Left ventricle myocardium superior (tissue), 1 donor: Measurements from ENCODE around the gene SMARCC1. TPM values are rescaled to one million over a fixed set of nuclear protein-coding genes. Genes with fewer than 3 reads are reported as not detected.

ENCODE experiments used
- ATAC-seq: fragments of 200-7000 bp; cut with Tn5 transposase; one replicate; pipeline ENCODE4 v1.9.1; 2020; ENCODE audit warnings: mild to moderate bottlenecking, moderate library complexity
- DNase-seq: peaks from one replicate; pipeline ENCODE4 v3.0.0-alpha.2; 2020
- intact Hi-C: fragments of 100-400 bp; cut with micrococcal nuclease; formaldehyde crosslinking; loops from one replicate; pipeline ENCODE4 v1.11.0; 2022
- total RNA-seq: library from RNA; stranded (reverse); fragmentation: NEBNext Ultra II Directional; extraction: Animal tissue kit (Norgen Biotek cat#: 25700); gene quantifications from one replicate; pipeline ENCODE4 v1.2.1, GENCODE V29; 2021
- donor health status: DM: no; HTN: yes; CAD: no; lungs with severe emphysema.

The SMARCC1 gene
- total RNA-seq, 1 donor from 2014 or later, result 27.0 TPM

- ATAC-seq (peak; percentile 79), DNase-seq (peak; percentile 61)
- intact Hi-C loops, result no loop called here
Observed at GRCh38 chr3:47578119-47578632, 203.5 kb downstream of the SMARCC1 start.

- DNase-seq (peak; percentile 42), ATAC-seq (peak; percentile 65)
- intact Hi-C loops, result no loop called here
Observed at GRCh38 chr3:47577583-47578118, 204.0 kb downstream of the SMARCC1 start.

- ATAC-seq (peak; percentile 66), DNase-seq (peak; percentile 33)
- intact Hi-C loops, result no loop called here
Observed at GRCh38 chr3:47573190-47574172, 208.2 kb downstream of the SMARCC1 start.

- DNase-seq (no peak), ATAC-seq (no peak)
- intact Hi-C loops, result no loop called here
Observed at GRCh38 chr3:47571391-47572175, 210.1 kb downstream of the SMARCC1 start.

- peak; percentile 23 for ATAC-seq
- no peak for DNase-seq
- intact Hi-C loops, result no loop called here
Observed at GRCh38 chr3:47568901-47569300, 212.8 kb downstream of the SMARCC1 start.

- intact Hi-C loops, result no loop called here
Observed at GRCh38 chr3:47567149-47567548, 214.5 kb downstream of the SMARCC1 start.

DNA sequence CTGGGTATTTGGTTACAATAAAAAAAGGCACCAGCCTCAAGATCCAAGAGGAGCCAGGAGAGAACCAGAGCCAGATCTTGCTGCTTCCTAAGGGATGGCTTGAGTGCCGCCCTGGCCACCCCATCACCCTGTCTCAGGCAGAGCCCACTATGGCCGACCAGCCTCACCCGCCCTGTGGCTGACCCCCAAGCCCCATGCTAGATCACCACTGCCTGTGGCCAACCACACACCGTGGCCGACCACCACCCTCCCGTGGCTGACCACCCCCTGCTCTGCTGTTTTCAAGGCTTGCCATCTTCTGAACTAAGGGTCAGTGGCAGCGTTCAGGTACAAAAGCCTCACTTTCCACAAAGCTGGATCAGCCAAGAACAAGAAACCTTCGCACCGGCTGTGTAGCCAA lies 215.0 kb downstream of the SMARCC1 start:
- ATAC-seq (no peak), DNase-seq (no peak)
- intact Hi-C loops, result no loop called here

More at GRCh38 chr3:47567149-47567548, 214.5 kb downstream of the SMARCC1 start:
- no peak for ATAC-seq
- DNase-seq, result no peak

GRCh38 chr3:47565734-47566550 lies 215.8 kb downstream of the SMARCC1 start:
- no peak for ATAC-seq
- intact Hi-C loops, result no loop called here
- no peak for DNase-seq

DNA sequence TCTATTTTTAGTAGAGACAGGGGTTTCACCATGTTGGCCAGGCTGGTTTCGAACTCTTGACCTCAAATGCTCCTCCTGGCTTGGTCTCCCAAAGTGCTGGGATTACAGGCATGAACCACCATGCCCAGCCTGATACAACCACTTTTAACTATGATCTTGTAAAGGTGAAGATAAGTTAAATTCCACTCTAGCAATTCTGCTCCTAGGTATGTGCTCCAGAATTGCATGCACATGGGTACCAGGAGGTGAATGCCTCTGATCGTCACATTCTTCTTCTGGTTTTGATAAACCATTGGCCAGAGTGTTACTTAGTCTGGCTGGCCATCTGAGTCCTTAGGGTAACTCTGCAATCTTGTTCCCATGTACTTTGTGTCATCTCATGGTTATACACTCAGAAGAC lies 225.3 kb downstream of the SMARCC1 start:
- intact Hi-C loops, result no loop called here
- no peak for ATAC-seq

DNA sequence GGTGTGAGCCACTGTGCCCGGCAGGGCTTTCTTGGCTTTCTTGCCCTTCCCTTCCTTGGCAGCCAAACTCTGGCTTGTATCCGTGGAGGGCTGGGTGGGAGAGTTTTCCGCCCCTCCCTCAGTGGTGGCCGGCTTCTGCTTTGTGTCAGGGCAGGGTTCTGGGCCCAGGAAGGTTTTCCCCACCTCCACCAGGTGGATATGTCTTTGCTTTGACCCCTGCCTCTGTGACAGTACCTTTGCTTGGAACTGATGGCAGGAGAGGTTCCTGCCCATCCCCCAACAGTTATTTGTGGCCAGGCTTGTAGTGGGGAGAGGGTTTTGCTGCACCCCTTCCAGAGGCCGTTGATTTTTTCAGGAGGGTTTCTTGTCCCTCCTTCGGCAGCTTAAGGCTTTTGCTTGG lies 227.4 kb downstream of the SMARCC1 start:
- DNase-seq (no peak), ATAC-seq (no peak)
- intact Hi-C loops, result no loop called here

More for the DNA sequence above, 225.3 kb downstream of the SMARCC1 start:
- no peak for DNase-seq

- intact Hi-C loops, result no loop called here
- no peak for ATAC-seq
Observed at GRCh38 chr3:47553407-47553806, 228.3 kb downstream of the SMARCC1 start.

DNA sequence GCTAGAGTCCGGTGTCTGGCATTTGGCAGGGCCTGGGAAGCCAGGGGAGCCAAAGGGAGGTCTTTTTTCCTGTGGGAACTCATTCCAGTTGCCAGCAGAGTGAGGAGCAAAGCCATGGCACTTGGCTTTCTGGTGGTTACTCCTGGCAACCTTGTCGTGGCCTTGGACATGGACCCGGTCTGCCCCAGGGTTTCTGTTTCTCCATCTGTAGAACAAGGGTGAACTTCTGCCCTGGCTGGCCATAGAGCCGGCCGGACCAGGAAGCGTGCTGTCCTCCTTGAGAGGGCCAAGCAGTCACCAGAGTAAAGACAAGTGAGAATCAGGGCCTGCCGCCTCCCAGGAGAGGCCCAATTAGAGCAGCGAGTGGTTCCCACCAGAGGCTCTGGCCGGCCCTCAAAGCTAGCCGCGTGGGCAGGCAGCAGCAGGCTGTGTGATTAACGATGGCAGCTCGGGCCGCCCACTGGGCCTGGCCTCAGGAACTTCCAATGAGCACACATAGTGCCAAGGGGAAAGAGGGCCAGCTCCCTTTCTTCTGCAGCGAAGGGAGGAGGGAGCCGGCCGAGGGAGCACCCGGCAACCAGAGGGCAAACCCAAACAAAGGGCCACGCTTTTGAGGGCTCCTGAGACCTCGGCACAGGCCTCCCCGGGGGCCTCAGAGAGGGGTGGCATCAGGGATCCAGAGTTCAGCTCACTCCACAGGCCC lies 239.1 kb downstream of the SMARCC1 start:
- ATAC-seq (no peak), DNase-seq (no peak)
- intact Hi-C loops, result no loop called here

More at GRCh38 chr3:47553407-47553806, 228.3 kb downstream of the SMARCC1 start:
- DNase-seq, result no peak

DNA sequence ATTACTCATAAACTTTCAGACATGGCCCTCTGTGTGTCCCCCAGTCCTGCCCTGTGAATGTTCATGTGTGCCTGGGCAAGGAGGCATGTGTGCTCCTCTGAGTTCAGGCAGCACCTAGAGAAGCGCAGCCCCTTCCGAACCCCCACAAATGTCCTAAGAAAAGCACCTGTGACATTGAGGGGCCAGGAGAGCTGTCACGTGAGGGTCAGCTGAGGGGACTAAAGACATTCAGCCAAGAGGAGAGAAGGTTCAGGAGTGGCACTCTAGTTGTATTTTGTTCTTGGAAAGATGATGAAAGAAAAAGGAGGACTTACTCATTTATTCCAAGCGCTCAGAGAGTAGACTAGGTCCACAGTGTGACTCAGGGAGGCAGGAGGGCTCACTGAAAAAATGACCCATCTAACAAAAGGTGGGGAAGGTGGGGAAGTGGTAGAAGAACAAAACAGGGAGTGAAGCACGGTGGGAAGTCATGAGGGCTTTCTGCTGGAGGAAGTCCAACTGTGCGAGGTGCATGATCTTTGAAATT lies 240.0 kb downstream of the SMARCC1 start:
- intact Hi-C loops, result no loop called here
- ATAC-seq, result no peak
- no peak for DNase-seq

DNA sequence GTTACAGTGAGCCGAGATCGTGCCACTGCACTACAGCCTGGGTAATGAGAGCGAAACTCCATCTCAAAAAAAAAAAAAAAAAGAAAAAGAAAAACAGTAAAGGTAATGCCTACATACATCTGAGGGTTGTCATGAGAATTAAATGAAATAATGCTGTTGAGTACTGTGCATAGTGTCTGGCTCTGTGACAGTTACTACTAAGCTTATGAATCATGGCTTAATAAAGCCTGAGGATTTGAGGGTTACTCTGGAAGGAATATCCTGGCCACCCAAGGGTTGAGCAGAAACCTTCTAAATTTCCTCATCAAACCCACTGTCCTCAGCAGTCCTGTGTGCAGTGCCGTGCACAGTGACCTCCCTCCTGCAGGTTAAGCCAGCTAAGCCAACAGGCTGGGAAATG lies 241.4 kb downstream of the SMARCC1 start:
- intact Hi-C loops, result no loop called here
- DNase-seq (no peak), ATAC-seq (no peak)

- intact Hi-C loops, result no loop called here
- ATAC-seq, result no peak
- DNase-seq, result no peak
Observed at GRCh38 chr3:47536967-47537366, 244.7 kb downstream of the SMARCC1 start.

DNA sequence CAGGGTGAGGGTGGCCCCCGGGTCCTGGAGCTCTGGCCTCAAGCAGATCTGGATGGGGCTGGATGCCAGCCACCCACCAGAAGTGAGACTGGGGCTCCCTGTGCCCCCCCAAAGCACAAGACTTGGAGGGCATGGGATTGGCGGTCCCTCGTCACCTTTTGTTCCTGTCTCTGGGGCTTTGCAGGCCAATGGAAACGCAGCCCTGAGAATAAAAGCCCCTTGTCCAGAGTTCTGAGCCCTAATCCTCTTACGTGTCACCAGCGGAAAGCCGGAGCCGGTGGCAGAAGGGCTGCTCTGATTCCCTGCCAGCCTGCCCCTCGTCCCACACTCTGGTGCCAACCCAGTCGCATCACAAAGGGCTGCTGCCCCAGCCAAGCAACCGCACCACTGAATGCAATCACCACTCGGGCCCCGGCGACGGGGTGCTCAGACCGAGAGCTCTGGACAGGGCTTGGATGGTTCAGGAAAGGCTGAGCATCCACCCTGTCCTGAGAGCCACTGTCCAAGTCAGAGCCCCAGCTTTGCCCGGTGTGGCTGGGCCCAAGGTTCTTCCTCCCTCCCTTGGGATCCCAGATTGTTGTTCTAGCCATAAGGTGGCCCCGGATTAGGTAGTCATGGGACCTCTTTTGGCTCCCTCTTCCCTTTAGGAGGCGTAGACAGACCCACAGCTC lies 245.3 kb downstream of the SMARCC1 start:
- intact Hi-C loops, result no loop called here
- no peak for DNase-seq
- no peak for ATAC-seq
